ENCODE data around the gene G6PD.
A peak's percentile ranks its signal among the peaks of the same experiment; 100 is the strongest.
"Not testable (repeated sequence)": the region's sequence is repeated elsewhere in the genome, so short reads cannot be mapped to it uniquely, and the experiment has no call there.

G6PD gene

GRCh38 chrX:154562295-154562694, 15.6 kb upstream of the G6PD start:
- H3K9ac ChIP-seq (ENCODE audit: low read length); H3K4me1 ChIP-seq (ENCODE audit: control insufficient read depth, low read depth, low read length); H3K27ac ChIP-seq (ENCODE audit: low read length); H3K27me3 ChIP-seq (ENCODE audit: control insufficient read depth, insufficient read depth, low read length); H3K36me3 ChIP-seq (ENCODE audit: control insufficient read depth, low read depth, low read length); H3K9me3 ChIP-seq (ENCODE audit: control insufficient read depth, low read depth, low read length); H3K4me3 ChIP-seq (ENCODE audit: low read length): not testable (repeated sequence)

DNA sequence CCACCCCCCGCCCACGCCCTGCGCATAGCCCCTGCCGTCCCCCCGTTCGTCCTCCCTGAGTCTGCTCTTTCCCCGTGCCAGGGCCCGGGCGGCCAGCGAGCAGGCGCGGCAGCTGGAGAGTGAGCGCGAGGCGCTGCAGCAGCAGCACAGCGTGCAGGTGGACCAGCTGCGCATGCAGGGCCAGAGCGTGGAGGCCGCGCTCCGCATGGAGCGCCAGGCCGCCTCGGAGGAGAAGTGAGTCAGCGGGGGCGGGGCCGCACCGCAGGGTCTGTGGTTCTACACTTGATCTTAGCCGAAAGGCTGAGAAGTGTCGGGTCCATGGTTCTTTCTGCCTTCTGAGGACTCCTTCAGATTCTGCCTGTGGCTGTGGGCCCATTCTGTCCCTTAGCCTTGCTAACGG, 13.7 kb upstream of the G6PD start:
- not testable (repeated sequence) for H3K36me3 ChIP-seq (ENCODE audit: control insufficient read depth, low read depth, low read length); H3K9ac ChIP-seq (ENCODE audit: low read length); H3K27me3 ChIP-seq (ENCODE audit: control insufficient read depth, insufficient read depth, low read length); H3K9me3 ChIP-seq (ENCODE audit: control insufficient read depth, low read depth, low read length); H3K4me1 ChIP-seq (ENCODE audit: control insufficient read depth, low read depth, low read length); H3K4me3 ChIP-seq (ENCODE audit: low read length); H3K27ac ChIP-seq (ENCODE audit: low read length)

DNA sequence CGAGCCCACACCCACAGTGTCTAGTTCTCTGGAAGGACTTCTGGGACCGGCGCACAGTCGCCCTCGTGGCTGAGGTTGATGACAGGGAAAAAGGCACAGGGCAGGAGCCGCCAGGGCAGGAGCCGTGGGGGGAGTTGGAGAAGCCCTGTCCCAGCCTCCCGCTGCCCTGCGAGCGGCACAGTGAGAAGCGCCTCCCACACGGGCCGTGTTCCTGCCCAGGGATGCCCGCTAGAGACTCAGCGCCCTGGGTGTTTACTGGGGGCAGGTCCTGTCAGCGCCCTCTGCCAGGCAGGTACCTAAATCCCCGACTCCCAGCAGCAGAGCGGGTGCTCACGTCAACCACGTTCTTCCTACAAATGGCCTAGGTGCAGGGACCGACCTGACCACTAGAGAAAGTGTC, 12.2 kb upstream of the G6PD start:
- not testable (repeated sequence) for H3K27ac ChIP-seq (ENCODE audit: low read length); H3K36me3 ChIP-seq (ENCODE audit: control insufficient read depth, low read depth, low read length); H3K27me3 ChIP-seq (ENCODE audit: control insufficient read depth, insufficient read depth, low read length)

GRCh38 chrX:154558060-154558690, 11.5 kb upstream of the G6PD start:
- H3K36me3 ChIP-seq (ENCODE audit: control insufficient read depth, low read depth, low read length); H3K27me3 ChIP-seq (ENCODE audit: control insufficient read depth, insufficient read depth, low read length); H3K9me3 ChIP-seq (ENCODE audit: control insufficient read depth, low read depth, low read length); H3K9ac ChIP-seq (ENCODE audit: low read length); H3K4me1 ChIP-seq (ENCODE audit: control insufficient read depth, low read depth, low read length); H3K27ac ChIP-seq (ENCODE audit: low read length); H3K4me3 ChIP-seq (ENCODE audit: low read length): not testable (repeated sequence)

More for the DNA sequence above, 12.2 kb upstream of the G6PD start:
- H3K4me1 ChIP-seq (ENCODE audit: control insufficient read depth, low read depth, low read length); H3K9ac ChIP-seq (ENCODE audit: low read length); H3K4me3 ChIP-seq (ENCODE audit: low read length); H3K9me3 ChIP-seq (ENCODE audit: control insufficient read depth, low read depth, low read length): not testable (repeated sequence)

DNA sequence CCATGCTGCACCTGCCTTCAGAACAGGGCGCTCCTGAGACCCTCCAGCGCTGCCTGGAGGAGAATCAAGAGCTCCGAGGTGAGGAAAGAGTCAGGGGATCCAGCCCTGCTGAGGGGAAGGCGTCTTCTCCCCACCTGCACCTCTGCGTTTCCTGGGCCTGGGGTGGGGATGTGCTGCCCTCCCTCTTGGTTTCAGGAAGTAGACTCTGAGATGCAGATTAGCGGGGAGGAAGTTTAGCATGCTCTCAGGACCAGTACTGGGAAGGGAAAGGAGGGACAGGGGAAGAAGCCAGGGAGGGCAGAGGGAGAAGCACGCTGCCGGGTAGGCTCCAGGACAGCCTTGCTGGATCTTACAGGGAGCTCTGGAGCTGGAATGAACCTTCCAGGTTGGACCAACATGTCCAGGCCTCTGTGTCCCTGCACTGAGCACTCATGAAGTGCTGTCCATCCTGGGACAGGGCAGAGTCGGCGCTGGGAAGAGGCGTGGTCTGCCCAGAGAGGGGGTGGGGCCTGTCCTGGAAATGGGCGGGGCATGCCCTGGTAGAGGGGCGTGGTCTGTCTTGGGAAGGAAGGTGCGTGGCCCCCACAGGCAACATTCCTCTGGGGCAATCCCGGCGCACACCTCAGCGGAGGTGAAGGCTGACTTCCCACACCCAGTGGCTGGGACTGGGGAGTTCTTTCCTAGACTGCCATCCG, 5.6 kb upstream of the G6PD start:
- H3K27me3 ChIP-seq (ENCODE audit: control insufficient read depth, insufficient read depth, low read length); H3K27ac ChIP-seq (ENCODE audit: low read length); H3K4me1 ChIP-seq (ENCODE audit: control insufficient read depth, low read depth, low read length); H3K9ac ChIP-seq (ENCODE audit: low read length); H3K9me3 ChIP-seq (ENCODE audit: control insufficient read depth, low read depth, low read length); H3K4me3 ChIP-seq (ENCODE audit: low read length); H3K36me3 ChIP-seq (ENCODE audit: control insufficient read depth, low read depth, low read length): not testable (repeated sequence)

GRCh38 chrX:154549766-154550165, 3.1 kb upstream of the G6PD start:
- Histone ChIP-seq H3K9ac (ENCODE audit: low read length) (no peak overlapping the region), H3K4me1 (ENCODE audit: control insufficient read depth, low read depth, low read length) (no peaks in the 10 kb centered on the region), H3K27ac (ENCODE audit: low read length) (no peak overlapping the region), H3K9me3 (ENCODE audit: control insufficient read depth, low read depth, low read length) (peaks cover 6% of the 10 kb centered on the region), H3K4me3 (ENCODE audit: low read length) (no peak overlapping the region), H3K27me3 (ENCODE audit: control insufficient read depth, insufficient read depth, low read length) (no peaks in the 10 kb centered on the region), H3K36me3 (ENCODE audit: control insufficient read depth, low read depth, low read length) (peaks cover 2% of the 10 kb centered on the region)

- H3K4me1 ChIP-seq (ENCODE audit: control insufficient read depth, low read depth, low read length) = no peaks in the 10 kb centered on the region
- H3K36me3 ChIP-seq (ENCODE audit: control insufficient read depth, low read depth, low read length) = peaks cover 7% of the 10 kb centered on the region
- peaks cover 6% of the 10 kb centered on the region for H3K9me3 ChIP-seq (ENCODE audit: control insufficient read depth, low read depth, low read length)
These were observed 1.3 kb upstream of the G6PD start for GRCh38 chrX:154548028-154548316.

GRCh38 chrX:154547245-154548027, 790 bp upstream of the G6PD start, which contains the start of gene IKBKG:
IKBKG (plus strand) TSS chrX:154547620; CDS start chrX:154552003, 4,383 bp downstream.
- Histone ChIP-seq H3K9me3 (ENCODE audit: control insufficient read depth, low read depth, low read length) (peaks cover 6% of the 10 kb centered on the region), H3K27ac (ENCODE audit: low read length) (peak within 1 kb of the TSS; percentile 16), H3K9ac (ENCODE audit: low read length) (peak within 1 kb of the TSS; percentile 74), H3K4me3 (ENCODE audit: low read length) (peak within 1 kb of the TSS; percentile 94), H3K36me3 (ENCODE audit: control insufficient read depth, low read depth, low read length) (peaks cover 7% of the 10 kb centered on the region), H3K27me3 (ENCODE audit: control insufficient read depth, insufficient read depth, low read length) (no peaks in the 10 kb centered on the region), H3K4me1 (ENCODE audit: control insufficient read depth, low read depth, low read length) (no peaks in the 10 kb centered on the region)

More at GRCh38 chrX:154548028-154548316, 1.3 kb upstream of the G6PD start:
- no peak overlapping the region for H3K27ac ChIP-seq (ENCODE audit: low read length)
- H3K9ac ChIP-seq (ENCODE audit: low read length) = peak overlapping the region; percentile 47
- no peaks in the 10 kb centered on the region for H3K27me3 ChIP-seq (ENCODE audit: control insufficient read depth, insufficient read depth, low read length)
- peak overlapping the region; percentile 94 for H3K4me3 ChIP-seq (ENCODE audit: low read length)

- peaks cover 6% of the 10 kb centered on the region for H3K9me3 ChIP-seq (ENCODE audit: control insufficient read depth, low read depth, low read length)
- peak overlapping the region; percentile 74 for H3K9ac ChIP-seq (ENCODE audit: low read length)
- H3K27me3 ChIP-seq (ENCODE audit: control insufficient read depth, insufficient read depth, low read length) = no peaks in the 10 kb centered on the region
- no peaks in the 10 kb centered on the region for H3K4me1 ChIP-seq (ENCODE audit: control insufficient read depth, low read depth, low read length)
- H3K27ac ChIP-seq (ENCODE audit: low read length) = no peak overlapping the region
- H3K36me3 ChIP-seq (ENCODE audit: control insufficient read depth, low read depth, low read length) = peaks cover 7% of the 10 kb centered on the region
- peak overlapping the region; percentile 85 for H3K4me3 ChIP-seq (ENCODE audit: low read length)
These were observed 872 bp downstream of the G6PD start for GRCh38 chrX:154545673-154546274.

DNA sequence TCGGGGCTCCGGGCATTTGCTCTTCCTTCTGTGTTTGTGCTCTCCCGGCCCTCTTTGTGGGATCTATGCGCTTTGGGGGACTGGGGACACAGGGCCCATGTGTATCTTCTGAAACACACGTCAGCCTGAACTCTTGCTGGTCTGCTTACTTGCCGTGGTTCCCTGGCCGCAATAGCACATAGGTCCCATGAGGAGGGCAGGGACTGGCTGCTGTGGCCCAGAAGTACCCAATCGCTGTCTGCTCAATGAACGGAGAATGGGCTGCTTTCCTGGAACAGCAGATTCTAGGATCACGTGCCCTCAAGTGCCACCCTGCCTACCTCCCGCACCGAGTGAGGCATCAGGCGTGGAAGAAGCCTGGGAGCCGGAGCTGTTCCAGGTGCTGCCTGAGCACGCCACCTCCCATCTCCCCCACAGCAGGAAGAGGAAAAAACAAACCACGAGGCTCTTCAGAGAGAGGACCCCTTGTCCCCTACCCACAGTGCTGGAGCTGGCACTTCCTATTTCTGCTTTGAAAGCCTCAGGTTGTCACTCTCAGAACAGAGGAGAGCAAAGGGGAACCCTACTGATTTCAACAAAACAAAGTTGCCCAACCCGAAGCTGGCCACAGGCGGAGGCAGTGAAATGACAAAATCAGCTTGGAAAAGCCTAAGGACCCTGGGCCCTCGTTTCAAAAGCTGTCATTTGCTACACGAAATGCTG, 3.8 kb downstream of the G6PD start:
- Histone ChIP-seq H3K4me3 (ENCODE audit: low read length) (no peak overlapping the region), H3K27ac (ENCODE audit: low read length) (no peak overlapping the region), H3K9ac (ENCODE audit: low read length) (no peak overlapping the region)

More for the DNA sequence above, 3.8 kb downstream of the G6PD start:
- no peaks in the 10 kb centered on the region for H3K27me3 ChIP-seq (ENCODE audit: control insufficient read depth, insufficient read depth, low read length)
- no peaks in the 10 kb centered on the region for H3K4me1 ChIP-seq (ENCODE audit: control insufficient read depth, low read depth, low read length)
- H3K36me3 ChIP-seq (ENCODE audit: control insufficient read depth, low read depth, low read length) = peaks cover 7% of the 10 kb centered on the region
- H3K9me3 ChIP-seq (ENCODE audit: control insufficient read depth, low read depth, low read length) = peaks cover under 1% of the 10 kb centered on the region
